NCI-H82 (cell line): ENCODE results near the gene LRRC15.
A peak's percentile ranks its signal among the peaks of the same experiment; 100 is the strongest.

Experiments used
- DNase-seq: peaks from one replicate; lab custom pipeline; 2025; lab: John Stamatoyannopoulos, UW

The LRRC15 gene

DNA sequence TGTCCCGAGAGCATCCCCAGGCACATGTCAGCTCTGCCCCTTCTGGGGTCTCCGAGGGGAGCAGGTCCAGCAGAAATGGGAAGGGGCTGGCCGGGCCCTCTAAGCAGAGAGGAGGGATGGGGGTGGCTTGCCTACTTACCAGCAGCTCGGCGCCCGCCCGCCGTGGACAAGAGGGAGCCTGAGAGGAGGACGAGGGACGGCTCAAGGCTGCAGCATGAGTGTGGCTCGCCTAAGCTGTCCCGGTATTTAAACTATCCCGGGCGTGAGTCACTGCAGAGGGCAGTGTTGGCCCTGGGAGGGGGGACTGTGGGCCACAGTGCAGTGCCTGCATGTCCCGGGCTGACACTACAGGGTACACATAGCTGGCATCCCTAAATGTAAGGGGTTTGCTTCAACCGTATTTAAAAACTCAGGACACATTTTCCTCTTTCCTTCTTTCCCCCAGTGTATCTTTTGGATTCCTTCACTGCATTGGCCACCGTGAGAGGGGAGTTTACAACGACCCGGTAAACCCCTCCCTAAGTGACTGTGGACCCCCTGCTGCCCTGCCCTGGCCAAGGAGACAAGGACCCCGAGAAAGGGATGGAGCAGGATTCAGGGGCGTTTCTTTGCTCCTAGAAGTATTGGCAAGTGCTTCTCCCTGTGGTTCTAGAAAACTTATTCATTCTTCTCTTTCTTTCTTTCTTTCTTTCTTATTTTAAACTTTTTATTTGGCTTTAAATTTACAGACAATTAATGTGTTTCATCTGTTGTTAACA lies at the start of gene LRRC15:
Gene LRRC15 (minus strand): TSS at position 222 of the 758 bp plus-strand sequence. CDS start 8,700 bp downstream, outside the sequence.
- peak; percentile 33 for DNase-seq

DNA sequence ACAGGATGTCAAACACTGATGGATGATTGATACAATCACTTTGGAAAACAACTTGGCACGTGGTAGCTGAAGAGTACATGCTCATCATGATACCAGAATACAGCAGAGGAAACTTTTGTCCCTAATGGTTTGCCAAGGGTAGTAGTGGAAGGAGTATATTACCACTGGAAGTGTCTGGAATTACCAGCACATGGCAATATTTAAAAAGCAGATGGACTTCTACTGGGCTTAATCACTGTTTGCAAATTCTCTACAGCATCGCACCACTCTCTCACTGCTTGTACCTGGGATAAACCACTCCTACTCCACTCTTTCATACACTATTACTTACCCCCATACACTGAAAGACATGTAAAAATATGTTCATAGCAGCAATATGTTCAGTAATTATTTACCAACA lies 49.1 kb upstream of the LRRC15 start:
- no peak for DNase-seq

DNA sequence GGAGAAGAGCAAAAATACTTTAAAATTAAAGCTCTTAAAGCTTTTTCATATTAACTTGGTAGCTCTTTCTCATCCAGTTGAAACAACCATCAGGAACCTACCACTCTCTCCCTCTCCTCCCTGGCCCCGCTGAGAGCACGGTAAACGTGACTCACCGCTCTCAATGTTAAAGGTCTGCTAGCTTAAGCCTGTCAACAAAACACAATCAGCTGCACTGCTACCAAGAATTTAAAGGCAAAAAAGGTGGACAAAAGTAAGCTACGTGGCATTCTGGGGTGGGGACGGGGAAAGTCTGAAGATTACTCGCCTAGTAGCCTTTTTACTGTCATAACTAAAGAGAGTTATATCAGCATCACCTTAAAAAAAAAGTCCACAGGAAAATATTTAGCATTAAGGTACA lies 37.9 kb upstream of the LRRC15 start:
- DNase-seq = no peak

DNA sequence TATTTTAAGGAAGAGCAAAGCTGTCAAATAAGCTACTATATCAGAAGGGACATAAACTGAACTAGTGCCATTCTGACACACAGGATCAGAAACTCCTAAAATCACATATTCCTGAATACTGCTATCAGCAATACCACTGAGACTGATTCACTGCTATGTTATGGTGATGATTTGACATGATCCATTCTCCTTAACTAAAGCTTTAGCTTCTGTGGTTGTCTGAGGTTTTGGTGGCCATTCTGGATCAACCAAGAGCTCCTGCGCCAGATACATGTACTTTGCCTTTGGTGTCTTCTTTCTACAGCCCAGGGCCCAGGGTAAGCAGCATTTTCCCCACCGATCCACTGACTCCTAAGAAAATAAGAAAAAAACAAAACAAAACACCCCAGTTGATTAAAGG lies 36.2 kb upstream of the LRRC15 start:
- DNase-seq = no peak

DNA sequence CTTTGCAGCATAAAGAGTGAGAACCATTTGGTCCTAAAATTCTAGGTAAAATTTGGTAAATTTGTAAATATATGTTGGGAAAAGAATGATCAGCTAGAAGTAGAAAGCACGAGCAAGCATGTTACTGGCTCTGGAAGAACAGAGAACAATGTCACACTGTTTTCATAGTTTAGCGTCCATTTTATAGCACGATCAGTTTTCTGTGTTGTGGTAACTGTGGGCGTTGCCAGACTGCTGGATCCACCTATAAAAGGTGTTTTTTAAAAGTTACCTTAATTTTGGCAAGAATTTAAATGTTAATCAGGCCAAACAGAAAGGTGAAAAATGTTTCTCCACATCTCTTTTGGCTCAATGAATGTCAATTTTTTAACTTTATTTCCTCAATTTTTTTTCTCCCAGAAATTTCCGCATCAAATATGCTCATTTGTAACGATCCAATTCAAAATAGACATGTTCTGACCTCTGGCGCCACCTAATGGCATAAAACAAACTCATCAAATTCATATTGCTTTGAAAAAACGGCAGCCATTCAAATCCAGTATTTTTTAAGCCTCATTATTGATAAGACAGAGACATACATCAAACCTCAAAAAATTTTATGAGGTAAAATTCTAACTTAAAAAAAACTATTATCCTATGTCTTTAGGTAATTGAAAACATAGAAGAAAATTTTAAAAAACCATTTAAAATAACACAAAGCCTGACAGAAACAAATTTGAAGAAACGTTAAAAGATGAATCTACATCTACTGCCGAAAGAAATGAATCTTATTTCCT lies 35.0 kb upstream of the LRRC15 start:
- DNase-seq = peak; percentile 72

DNA sequence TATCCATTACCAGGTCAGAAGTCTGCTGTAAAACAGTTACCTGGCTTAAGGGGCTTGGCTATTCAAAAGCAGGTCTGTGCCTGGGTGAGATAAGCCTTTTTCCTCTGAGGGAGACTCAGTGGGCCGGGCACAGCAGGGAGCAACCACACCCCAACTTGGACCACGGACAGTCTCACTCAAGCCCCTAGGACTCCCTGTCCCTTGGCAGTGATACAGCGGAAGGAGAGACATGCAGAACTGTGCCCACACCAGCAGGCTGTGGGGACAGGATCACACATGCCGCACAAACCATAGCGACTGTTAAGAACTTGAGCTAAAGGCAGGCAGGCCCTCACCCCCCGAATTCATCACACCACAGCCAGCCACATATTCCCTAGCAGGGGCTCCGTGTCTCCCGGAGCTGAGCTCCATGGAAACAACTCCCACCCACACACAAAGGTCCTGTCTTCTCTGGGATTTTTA lies 32.4 kb upstream of the LRRC15 start:
- DNase-seq = peak; percentile 44

DNA sequence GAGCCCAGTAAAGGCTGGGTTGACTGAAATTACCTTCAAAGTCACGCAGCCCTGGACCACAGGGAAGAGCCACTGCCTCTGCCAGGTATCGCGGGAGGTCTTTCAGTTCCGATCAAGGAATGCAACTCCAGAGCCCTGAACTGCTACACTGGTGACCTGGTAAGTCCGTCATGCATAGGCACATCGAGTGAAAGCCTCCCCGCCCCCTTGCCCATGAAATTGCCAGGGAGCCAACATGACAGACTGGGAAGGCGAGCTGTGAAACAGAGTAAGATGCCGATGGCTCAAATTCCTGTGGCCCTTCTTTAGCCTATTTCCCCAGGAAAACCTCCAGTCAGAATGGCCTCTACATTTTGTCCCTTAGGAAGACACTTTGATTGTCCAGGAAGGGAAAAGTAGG lies 31.8 kb upstream of the LRRC15 start:
- DNase-seq = peak; percentile 44

DNA sequence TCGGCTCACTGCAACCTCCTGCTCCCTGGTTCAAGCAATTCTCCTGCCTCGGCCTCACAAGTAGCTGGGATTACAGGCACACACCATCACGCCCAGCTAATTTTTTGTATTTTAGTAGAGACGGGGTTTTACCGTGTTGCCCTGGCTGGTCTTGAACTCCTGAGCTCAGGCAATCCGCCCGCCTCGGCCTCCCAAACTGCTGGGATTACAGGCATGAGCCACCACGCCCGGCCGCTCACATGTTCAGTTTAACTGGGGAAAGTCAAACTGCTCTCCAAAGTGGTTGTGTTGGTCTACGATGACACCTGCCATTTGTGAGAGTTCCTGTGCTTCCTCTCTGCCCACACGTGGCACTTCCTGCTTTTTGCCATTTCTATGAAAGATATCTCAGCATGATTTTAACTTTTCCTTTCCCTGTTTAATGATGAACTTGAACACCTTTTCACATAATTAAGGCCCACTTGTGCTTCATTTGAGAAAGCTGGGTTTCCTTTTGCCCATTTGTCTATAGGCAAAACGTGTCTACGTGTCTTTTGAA lies 30.4 kb upstream of the LRRC15 start:
- no peak for DNase-seq

DNA sequence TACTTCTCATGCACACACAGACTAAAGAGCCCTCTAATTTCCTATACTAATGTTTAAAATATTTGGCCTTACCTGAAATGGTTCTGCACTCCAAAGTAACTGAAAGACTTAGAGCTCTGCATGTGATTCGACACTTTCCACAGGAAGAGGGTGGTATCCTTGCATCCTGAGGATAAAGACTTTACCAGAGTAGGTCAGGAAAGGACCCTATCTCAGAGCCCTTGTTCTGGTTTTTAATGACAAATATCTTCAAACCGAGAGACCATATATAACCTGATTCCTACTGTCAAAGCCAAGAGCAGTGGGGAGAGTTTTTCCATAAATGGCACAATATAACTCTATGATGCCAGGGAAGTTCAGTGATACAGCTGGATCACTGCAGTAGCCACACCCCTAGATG lies 29.6 kb upstream of the LRRC15 start, which contains the start of gene GP5:
Gene GP5 (minus strand): TSS at position 101 of the 400 bp plus-strand sequence. CDS start 984 bp downstream, outside the sequence.
- DNase-seq = no peak

DNA sequence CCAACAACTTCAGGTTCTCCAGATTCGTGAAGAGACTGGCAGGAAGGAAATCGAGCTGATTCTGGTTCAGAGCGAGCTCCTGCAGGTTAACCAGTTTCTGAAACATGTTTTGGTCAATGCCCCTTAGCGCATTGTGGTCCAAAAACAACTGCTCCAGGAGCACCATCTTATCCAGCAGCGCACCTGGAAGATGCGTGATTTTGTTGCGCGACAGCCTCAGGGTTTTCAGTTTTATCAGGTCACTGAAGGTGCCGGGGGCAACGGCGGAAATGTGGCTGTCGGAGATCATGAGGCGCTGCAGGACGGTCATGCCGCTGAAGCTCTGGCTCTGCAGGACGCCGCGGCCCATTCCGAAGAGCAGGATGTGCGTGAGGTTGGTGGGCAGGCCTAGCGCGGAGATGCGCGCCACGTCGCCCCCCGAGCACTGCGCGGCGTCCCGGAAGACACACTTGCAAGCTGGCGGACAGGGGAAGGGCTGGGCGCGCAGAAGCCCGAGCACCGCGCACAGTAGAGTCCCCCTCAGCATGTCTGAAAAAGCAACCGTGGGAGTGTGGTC lies 28.3 kb upstream of the LRRC15 start:
- no peak for DNase-seq

DNA sequence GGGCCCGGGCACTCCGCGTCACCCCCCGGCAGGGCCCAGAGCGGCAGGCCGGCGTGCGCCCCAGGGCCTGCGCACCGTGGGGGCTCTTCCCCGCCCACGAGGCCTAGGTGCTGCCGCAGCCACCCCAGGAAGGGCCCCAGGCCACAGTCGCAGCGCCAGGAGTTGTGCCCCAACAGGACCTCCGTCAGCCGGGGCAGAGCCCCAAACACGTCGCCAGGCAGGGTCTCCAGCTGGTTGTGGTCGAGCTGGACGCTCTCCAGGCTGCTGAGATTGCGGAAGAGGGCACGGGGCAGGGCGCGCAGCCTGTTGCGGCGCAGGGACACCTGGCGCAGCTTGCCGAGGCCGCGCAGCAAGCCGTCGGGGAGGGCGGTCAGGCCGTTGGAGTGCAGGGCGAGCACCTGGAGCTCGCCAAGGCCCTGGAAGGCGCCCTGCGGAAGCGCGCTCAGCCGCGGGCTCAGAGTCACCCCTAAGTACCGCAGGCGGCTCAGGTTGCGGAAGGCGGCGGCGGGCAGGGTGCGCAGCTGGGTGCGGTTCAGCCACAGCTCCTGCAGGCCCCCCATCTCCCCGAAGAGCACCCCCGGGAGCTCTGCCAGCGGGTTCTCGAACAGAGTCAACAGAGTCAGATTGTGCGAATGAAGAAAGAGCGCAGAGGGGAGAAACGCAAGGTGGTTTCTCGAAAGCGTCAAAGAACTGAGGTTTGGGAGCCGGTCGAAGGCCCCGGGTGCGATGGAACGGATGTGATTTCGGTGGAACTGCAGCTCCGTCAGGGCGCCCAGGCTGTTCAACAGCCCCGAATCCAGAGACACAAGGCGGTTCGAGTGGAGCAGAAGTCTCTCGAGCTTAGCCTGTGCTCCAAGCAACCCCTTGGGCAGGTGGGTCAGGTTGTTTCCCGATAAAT lies 27.6 kb upstream of the LRRC15 start:
- no peak for DNase-seq

DNA sequence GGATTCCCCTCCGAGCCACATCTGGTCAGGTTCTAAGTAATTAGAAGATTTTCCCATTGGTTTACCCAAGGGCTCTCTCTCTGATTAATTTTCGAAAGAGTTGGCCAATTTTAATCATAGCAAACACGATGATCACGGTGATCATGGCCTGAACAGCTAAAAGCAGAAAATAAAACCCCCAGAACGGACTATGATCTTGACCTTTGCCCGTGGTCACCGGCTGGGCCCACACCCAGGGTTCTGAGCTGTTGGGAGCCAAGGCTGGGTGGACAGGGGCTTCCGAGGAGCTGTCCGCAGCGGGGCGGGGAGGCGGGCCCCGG lies 27.0 kb upstream of the LRRC15 start:
- no peak for DNase-seq

DNA sequence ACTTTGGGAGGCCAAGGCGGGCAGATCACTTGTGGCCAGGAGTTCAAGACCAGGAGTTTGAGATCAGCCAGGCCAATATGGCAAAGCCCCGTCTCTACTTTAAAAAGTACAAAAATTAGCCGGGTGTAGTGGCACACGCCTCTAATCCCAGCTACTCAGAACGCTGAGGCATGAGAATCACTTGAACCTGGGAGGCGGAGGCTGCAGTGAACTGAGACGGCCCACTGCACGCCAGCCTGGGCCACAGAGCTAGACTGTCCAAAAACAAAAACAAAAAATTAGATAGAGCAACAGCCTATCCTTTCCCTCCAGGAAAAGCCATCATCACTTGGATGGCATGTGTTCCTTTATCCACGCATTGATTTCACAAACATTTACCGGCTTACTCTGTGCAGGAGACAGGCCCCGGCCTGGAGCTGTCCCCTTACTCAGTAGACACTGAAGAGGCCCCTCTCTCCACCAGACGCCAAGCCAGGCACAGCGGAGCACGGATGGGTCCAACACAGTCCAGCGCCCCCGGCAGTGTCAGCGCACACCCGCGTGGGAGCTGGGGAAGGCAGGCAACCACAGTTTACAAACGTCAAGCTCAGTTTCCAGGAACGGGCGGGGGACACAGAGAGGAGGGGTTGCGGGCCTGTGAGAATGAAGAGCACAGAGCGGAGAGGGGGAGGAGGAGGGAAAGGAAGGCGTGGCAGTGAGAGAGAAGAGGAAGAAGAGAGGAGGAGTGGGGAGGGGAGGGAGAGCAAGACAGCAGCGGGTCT lies 26.4 kb upstream of the LRRC15 start:
- no peak for DNase-seq

DNA sequence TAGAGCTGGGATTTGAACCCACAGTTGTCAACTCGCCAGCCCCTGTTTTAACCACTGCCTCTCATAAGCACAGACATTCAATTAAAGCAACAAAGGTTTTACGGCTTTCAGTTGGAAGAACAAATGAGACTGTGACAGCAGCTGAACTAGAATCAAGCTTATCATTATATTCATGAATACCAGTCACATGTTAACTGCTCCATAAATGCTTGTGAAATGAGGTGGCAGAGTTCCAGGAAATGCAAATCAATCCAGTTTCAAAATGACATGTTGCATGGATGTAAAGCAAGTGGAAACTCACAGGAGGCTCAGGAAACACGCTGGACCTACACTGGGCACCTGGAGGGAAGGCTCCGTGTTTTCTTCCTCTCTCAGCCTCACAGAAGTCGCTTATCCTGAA lies 25.7 kb upstream of the LRRC15 start:
- DNase-seq = no peak

DNA sequence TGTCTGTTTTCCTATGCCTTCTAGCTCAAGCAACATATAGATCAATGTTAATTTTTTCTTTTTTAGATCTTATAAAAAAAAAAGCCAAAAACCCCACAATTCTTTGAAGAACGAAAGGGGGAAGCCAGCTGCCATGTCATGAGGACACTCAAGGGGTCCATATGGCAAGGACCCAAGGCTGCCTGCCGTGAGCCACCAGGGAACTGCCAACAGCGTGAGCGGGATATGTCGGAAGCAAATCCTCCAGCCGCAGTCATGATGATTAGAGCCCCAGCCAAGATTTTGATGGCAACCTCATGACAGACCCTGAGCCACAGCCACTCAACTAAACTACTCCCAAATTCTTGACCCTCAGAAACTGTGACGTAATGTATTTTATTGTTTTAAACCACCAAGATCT lies 23.0 kb upstream of the LRRC15 start:
- no peak for DNase-seq

DNA sequence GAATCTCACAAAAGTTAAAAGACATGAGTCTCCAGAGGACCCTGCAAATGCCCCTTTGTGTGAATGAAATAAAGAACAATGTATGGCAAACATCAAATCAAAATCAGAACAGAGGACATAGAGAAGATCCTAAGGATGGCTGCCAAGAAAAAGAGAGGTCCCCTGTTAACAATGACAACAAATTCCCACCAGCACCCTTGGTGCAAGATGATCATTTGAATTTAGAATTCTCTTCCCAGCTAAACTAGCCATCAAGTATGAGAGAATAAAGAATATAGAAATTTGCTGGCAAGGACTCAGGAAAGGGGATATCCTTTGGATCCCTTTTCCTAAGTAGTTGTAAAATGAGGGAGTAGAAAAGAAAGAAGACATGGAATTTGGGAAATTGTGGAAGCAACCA lies 21.3 kb upstream of the LRRC15 start:
- no peak for DNase-seq

DNA sequence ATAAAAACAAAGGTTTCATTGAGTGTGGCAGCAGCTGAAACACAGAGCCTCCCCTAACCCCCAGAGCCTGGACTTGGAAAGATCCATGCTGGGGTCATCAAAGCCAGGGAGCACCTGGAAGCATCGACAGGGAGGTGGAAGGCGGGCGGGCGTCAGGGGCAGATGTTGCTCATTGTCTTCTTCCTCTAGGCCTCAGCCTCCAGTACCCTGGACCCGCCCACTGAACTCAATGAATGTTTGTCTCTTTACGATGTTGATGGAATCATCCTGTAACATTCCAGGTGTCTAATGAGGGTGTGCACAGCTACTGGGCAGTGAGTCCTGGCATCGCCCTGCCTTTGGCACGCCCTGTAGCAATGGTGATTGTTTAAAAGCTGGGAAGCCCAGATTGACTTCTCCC lies 19.7 kb upstream of the LRRC15 start:
- no peak for DNase-seq

DNA sequence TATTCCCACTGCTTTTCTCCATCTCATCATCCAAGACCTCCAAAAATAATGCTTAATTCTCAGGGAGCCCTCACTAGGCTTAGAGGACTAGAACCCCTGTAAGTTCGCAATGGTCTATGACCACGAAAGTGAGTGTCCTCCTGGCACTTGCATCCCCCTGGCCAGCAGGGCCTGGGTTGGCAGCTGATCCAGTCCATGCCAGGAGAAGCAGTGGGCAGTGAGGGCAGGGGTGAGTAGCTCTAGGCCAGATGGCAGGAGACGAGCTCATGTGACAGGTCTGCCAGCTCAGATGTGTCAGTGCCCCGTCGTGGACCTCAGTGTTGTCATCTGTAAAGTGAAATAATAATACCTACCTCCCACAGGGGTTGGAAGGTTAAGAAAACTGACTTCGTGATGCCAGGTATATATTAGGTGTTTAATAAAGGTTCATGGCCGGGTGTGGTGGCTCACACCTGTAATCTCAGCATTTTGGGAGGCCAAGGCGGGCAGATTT lies 18.4 kb upstream of the LRRC15 start:
- no peak for DNase-seq

DNA sequence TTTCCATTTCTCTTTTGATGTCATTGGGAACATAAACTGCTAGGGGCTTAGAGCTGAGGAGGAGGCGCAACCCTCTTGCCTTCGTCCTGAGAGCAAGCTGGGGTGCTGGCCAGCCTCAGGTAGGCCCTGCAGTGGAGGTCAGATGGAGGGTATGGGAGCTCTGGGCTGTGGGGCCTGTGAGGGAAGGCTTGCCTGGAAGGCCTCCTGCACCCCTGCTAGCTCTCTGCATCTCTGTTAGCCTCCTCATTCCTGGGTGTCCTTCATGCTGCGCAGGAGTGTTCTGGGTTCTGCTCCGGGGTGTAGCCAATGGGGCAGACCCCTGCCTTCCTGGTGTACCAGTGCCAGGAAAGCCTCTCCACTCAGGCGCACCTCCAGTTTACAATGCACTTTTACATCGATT lies 17.7 kb upstream of the LRRC15 start:
- DNase-seq = no peak

DNA sequence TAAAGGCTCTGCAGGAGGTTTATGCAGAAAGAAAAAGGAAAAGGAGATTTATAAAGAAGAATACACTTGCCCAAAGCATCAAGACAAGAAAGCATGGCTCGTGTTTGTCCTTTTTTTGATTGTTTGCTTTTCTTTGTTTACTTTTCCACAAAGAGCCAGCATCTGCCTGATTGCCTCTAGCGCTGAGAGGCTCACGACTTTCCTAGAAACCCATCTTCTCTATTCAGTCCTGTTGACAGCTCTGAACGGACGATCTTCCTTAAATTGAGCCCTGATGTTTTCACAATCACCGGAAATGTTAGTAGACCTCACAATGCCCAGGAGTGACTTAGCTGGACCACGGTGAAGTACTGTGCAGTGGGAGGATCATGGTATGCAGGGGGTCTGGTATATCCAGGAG lies 17.1 kb upstream of the LRRC15 start:
- DNase-seq = no peak

DNA sequence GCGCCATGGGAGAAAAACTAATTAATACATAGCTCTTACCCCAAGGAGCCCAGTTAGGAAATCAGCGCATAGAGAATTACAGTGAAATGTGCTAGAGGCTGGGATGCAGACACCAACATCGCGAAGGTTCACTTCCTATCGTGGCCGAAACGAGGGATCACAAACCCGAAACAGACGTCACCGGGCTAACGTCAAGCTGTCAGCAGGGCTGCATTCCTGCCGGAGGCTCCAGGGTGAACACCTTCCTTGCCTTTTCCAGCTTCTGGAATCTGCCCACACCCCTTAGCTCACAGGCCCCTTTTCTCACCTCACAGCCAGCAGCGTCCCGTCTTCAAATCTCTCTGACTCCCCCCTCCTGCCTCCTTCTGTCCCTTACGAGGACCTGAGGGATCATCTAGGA lies 16.5 kb upstream of the LRRC15 start:
- DNase-seq = peak; percentile 73
